SKM-1 treated with dmso at 0.1 percent for 144 hours (cell line): ENCODE results near the gene MBLAC1.
A peak's percentile ranks its signal among the peaks of the same experiment; 100 is the strongest.
"Not testable (repeated sequence)": the region's sequence is repeated elsewhere in the genome, so short reads cannot be mapped to it uniquely, and the experiment has no call there.

Source experiments
- DNase-seq: peaks from one replicate; lab custom pipeline; 2025; ENCODE audit not compliant: unreplicated experiment; lab: John Stamatoyannopoulos, UW

The MBLAC1 gene

GRCh38 chr7:100120733-100121036 lies 6.1 kb upstream of the MBLAC1 start:
- no peak for DNase-seq

GRCh38 chr7:100122067-100122466 lies 4.7 kb upstream of the MBLAC1 start:
- no peak for DNase-seq

GRCh38 chr7:100122568-100122967 lies 4.2 kb upstream of the MBLAC1 start:
- no peak for DNase-seq

- no peak for DNase-seq
These were observed 2.2 kb upstream of the MBLAC1 start for GRCh38 chr7:100124301-100125230.

DNA sequence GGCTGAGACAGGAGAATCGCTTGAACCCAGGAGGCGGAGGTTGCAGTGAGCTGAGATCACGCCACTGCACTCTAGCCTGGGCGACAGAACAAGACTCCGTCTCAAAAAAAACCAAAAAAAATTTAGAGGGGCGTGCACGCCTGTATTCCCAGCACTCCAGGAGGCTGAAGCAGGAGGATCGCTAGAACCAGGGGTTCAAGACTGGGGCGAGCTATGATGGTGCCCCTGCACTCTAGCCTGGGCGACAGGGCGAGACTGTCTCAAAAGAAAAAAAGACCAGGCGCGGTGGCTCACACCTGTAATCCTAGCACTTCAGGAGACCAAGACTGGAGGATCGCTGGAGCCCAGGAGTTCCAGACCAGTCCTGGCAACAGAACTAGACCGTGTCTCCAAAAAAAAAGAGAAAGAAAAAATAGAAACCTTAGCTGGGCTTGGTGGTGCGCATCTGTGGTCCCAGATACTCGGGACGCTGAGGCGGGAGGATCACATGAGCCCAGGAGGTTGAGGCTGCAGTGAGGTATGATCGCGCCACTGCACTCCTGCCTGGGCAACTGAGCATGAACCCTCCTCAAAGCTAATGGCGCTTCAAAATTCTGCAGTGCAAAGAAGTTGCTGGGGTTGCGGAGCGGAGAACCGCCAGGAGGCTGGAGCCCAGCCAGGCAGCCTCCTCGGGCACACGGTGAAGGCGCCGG lies 382 bp upstream of the MBLAC1 start:
- DNase-seq = no peak

DNA sequence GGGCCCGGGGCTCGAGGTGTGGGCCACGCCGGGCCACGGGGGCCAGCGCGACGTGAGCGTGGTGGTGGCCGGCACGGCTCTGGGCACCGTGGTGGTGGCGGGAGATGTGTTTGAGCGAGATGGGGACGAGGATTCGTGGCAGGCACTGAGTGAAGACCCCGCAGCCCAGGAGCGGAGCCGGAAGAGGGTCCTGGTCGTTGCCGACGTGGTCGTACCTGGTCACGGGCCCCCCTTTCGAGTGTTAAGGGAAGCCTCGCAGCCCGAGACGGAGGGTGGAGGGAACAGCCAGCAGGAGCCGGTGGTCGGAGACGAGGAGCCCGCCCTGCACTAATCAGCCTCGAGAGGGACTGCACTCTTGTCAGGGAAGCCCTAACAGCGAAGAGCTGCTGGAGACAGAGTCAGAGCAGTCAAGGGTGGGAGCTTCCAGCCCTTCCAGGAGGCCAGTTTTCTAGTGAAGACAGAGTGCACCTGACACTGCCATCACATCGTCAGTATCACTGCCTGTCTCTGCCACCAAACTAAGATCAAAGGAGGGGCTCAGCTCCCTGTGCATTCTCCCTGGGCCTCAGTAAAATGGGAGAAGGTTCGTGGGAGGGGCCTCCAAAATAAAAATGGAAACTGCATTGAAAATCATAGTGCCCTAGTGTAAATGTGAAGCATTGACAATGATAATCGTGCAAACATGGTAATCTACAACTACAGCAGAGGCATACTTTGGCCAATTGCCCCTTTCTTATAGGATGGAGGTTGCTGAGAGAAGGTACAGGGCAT lies 1.3 kb downstream of the MBLAC1 start:
- DNase-seq = no peak

- DNase-seq = no peak
These were observed 1.8 kb downstream of the MBLAC1 start for GRCh38 chr7:100128637-100128963.

DNA sequence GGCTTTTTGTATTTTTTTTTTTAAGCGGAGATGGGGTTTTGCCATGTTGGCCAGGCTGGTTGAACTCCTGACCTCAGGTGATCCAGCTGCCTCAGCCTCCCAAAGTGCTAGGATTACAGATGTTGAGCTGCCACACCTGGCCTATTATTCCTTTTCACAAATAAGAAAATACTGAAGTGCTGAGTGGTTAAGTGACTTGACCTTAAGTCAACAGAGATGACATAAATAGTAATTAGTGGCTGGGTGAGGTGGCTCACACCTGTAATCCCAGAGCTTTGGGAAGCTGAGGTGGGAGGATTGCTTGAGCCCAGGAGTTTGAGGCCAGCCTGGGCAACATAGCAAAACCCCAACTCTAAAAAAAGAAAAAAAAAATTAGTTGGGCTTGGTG lies 3.4 kb downstream of the MBLAC1 start:
- not testable (repeated sequence) for DNase-seq

- DNase-seq = peak; percentile 70
These were observed 4.1 kb downstream of the MBLAC1 start for GRCh38 chr7:100130608-100131453.

- no peak for DNase-seq
These were observed 5.4 kb downstream of the MBLAC1 start for GRCh38 chr7:100132126-100132525.

GRCh38 chr7:100132697-100133151 lies 6.0 kb downstream of the MBLAC1 start:
- DNase-seq = peak; percentile 66

DNA sequence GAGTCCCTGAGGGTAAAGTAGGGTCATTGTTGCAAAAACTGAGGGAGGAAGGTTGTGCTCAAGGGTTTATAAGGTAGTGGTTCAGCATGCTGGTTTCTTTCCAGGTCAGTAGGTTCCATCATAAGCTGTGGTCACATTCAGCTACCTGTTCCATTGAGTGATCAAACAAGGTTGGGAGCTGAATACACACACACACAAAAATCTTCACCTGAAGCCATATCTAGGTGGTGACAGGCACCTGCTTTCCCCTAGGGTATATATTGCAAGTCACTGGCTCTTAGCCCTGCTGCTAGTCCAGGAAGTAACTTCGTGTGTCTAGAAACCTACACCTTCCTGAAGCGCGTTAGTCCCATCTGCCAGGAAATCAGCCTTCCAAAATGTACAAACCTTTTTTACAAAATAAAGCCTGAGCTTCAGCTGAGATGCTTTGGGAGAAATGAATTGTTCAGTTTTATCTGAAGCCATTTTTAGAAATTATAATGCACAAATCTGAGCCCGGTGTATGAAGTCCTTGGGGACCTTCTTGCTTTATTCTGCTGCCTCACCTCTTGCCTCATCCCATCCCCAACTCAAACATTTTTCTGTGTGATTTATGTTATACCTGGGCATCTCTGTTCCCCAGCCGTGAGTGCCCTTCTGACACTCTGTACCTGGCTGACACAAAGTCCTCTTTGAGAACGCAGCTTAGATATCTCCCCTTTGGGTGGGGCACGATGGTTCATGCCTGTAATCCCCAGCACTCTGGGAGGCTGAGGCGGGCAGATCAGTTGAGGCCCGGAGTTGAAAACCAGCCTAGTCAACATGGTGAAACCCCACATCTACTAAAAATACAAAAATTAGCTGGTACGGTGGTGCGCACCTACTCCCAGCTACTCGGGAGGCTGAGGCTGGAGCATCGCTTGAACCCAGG lies 11.3 kb downstream of the MBLAC1 start:
- no peak for DNase-seq

GRCh38 chr7:100141555-100141949 lies 14.8 kb downstream of the MBLAC1 start:
- DNase-seq = peak; percentile 45

DNA sequence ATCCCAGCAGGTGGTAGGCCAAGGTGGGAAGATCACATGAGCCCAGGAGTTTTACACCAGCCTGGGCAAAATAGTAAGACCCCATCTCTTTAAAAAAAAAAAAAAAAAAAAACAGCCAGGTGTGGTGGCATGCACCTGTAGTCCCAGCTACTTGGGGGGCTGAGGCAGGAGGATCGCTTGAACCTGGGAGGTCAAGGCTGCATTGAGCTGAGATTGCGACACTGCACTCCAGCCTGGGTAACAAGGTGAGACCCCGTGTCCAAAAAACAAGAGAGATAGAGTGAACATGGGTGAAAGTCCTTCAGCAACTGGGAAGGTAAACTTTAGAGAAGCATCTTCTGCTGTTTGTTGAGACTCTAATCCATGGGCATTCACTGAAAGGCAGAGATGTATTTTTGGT lies 15.7 kb downstream of the MBLAC1 start:
- DNase-seq = no peak

GRCh38 chr7:100146350-100146749 lies 19.6 kb downstream of the MBLAC1 start:
- not testable (repeated sequence) for DNase-seq

- no peak for DNase-seq
These were observed 20.5 kb downstream of the MBLAC1 start for GRCh38 chr7:100147278-100147677.

DNA sequence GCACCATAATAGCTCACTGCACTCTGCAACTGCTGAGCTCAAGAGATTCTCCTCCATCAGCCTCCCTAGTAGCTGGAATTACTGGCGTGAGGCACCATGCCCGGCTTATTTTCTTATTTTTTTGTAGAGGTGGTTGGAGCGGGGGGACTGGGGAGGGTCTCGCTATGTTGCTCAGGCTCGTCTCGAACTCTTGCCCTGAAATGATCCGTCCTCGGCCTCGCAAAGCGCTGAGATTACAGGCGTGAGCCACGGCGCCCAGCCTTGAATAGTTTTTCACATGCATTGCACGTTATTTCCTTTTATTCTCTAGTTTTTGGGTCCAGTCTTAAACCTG lies 21.4 kb downstream of the MBLAC1 start:
- no peak for DNase-seq

GRCh38 chr7:100148559-100149328 lies 22.0 kb downstream of the MBLAC1 start, which contains the start of gene LAMTOR4:
Gene LAMTOR4, plus strand, starts transcription at chr7:100148918. Its CDS starts 55 bp downstream, at chr7:100148973.
- DNase-seq = peak; percentile 98

DNA sequence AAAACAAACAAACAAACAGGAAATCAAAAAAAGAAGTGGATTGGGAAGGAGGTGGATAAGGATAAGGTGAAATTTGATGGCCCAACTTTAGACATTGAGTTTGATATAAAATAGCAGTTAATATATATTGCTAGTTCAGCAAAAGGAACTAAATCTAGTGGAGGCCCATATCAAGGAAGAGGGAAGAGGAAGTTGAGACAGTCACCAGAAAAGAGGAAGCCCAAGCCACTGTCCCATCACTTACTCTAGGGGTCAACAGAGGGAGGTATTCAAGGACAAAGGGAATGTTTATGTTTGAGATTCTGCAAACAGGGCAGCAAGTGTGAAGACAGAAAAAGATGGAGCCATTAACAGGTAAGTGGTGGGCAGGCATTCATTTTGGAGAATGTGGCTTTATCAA lies 25.6 kb downstream of the MBLAC1 start:
- peak; percentile 95 for DNase-seq
